Measurements from ENCODE around the gene IFFO2. TPM values are rescaled to one million over a fixed set of nuclear protein-coding genes. Genes with fewer than 3 reads are reported as not detected.

The IFFO2 gene
- total and polyA plus RNA-seq, 2 of the 8 experiments (the other 6 are each of a cell fraction or from before 2014, with no cell fraction given), result 6.6 to 10.4 TPM

DNA sequence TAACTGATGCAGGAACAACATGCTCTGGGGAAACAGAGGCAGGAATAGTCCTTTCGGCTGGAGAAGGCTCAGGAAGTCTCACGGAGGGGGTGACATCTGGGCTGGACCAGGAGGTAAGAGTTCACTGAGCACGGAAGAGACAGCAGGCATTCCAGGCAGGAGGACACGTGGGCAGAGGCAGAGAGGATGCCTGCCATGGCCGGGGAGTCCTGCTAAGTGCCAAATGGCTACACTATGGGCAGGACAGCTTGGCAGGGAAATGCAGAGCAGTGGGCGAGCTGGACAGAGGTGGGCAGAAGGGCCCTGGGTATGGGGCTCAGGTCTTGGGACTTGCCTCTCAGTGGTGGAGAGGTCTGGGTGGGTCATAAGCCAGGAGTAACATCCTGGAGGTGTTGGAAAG is 71.7 kb downstream of the IFFO2 start:
- no peaks in the 10 kb centered on the region for H3K79me1 ChIP-seq (ENCODE audit: low read depth, low read length)
- H4K91ac ChIP-seq (replicated peaks; ENCODE audit: insufficient read length, low read length), result no peak overlapping the region
- no peak overlapping the region for H2BK5ac ChIP-seq (ENCODE audit: low read depth, low read length)
- no peak overlapping the region for H3K9ac ChIP-seq (replicated peaks in 1 of 4; ENCODE audit: extremely low read depth in 1 of 4, low read depth in 3 of 4, low read length in 3 of 4)
- no peak overlapping the region for H2BK120ac ChIP-seq (replicated peaks; ENCODE audit: low read depth, low read length)
- peaks cover 0 to 8% of the 10 kb centered on the region in 2 experiments for H4K20me1 ChIP-seq (replicated peaks in 1 of 2; ENCODE audit: control insufficient read depth in 1 of 2, insufficient read depth in 2 of 2, low read length in 2 of 2)
- no peak for FAIRE-seq
- H3K4me2 ChIP-seq (ENCODE audit: insufficient read depth in 1 of 2, low read depth in 2 of 2, low read length in 2 of 2), result no peak overlapping the region
- H2AFZ ChIP-seq (ENCODE audit: low read length), result no peak overlapping the region
- no peak overlapping the region for H4K5ac ChIP-seq (ENCODE audit: insufficient read length, low read depth, low read length)
- H3K23ac ChIP-seq (ENCODE audit: insufficient read length), result no peak overlapping the region
- no peak overlapping the region for H3K14ac ChIP-seq (ENCODE audit: insufficient read length)
- 81% methylated on average over 6 of the region's 6 CpGs; no CpG with 5 or more reads in 1 of the 2 experiments for WGBS, 2 experiments (ENCODE audit: extremely low coverage in 1 of 2, insufficient coverage in 1 of 2, insufficient read length in 1 of 2, insufficient replicate concordance in 2 of 2, low coverage in 1 of 2, low lambda C conversion rate in 2 of 2, missing lambda C conversion rate in 1 of 2)
- ChIA-PET POLR2A (ENCODE audit: partially characterized antibody) (interaction anchor here (1.4 kb wide), 1 partner anchor 9 kb away, joined by 5 read pairs; no protein-coding TSS in a partner anchor), CTCF (ENCODE audit: partially characterized antibody) (interaction anchor here (0.6 to 14.4 kb wide), 41 partner anchors 8 to 298 kb away, joined by 3 to 131 read pairs (median 5); partner anchors contain the start of gene ALDH4A1)
- no peaks in the 10 kb centered on the region for H3K9me3 ChIP-seq (ENCODE audit: insufficient read depth in 2 of 2, low read depth in 1 of 2, low read length in 1 of 2)
- no peak overlapping the region for H3K56ac ChIP-seq (replicated peaks; ENCODE audit: insufficient read length, low read depth, low read length)
- H4K8ac ChIP-seq (ENCODE audit: extremely low read depth, insufficient read depth, low read length), result peak overlapping the region; percentile 11; the same call in 1 of the 2 replicates
- H3K18ac ChIP-seq (ENCODE audit: extremely low read depth, low read length), result no peak overlapping the region
- H3K36me3 ChIP-seq (ENCODE audit: control insufficient read depth in 2 of 4, insufficient read depth in 4 of 4, low read length in 3 of 4), result peaks cover 0 to 11% (median 2%) of the 10 kb centered on the region in 4 experiments; a peak in 4 of 8 replicates
- peaks cover 0 to 2% (median 1%) of the 10 kb centered on the region in 4 experiments; a peak in 4 of 7 replicates for H3K4me1 ChIP-seq (replicated peaks in 1 of 4; ENCODE audit: control insufficient read depth in 3 of 4, insufficient read depth in 4 of 4, low read length in 3 of 4)
- H2BK12ac ChIP-seq (ENCODE audit: low read depth, low read length), result no peak overlapping the region
- H3K27me3 ChIP-seq (replicated peaks in 1 of 4; ENCODE audit: control insufficient read depth in 3 of 4, extremely low read depth in 1 of 4, insufficient read depth in 3 of 4, low read length in 3 of 4), result no peaks in the 10 kb centered on the region
- no peak overlapping the region for H2AK5ac ChIP-seq (ENCODE audit: low read depth, low read length)
- no peak overlapping the region for H2BK20ac ChIP-seq (ENCODE audit: low read length)
- no peak for TF ChIP-seq POLR2A (IDR thresholded peaks at IDR 0.05; ENCODE audit: control extremely low read depth in 1 of 2, low read depth in 2 of 2, low read length in 2 of 2)
- TF ChIP-seq, protein P1, sequence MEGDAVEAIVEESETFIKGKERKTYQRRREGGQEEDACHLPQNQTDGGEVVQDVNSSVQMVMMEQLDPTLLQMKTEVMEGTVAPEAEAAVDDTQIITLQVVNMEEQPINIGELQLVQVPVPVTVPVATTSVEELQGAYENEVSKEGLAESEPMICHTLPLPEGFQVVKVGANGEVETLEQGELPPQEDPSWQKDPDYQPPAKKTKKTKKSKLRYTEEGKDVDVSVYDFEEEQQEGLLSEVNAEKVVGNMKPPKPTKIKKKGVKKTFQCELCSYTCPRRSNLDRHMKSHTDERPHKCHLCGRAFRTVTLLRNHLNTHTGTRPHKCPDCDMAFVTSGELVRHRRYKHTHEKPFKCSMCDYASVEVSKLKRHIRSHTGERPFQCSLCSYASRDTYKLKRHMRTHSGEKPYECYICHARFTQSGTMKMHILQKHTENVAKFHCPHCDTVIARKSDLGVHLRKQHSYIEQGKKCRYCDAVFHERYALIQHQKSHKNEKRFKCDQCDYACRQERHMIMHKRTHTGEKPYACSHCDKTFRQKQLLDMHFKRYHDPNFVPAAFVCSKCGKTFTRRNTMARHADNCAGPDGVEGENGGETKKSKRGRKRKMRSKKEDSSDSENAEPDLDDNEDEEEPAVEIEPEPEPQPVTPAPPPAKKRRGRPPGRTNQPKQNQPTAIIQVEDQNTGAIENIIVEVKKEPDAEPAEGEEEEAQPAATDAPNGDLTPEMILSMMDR (IDR thresholded peaks at IDR 0.05; ENCODE audit: control extremely low read depth in 1 of 3, insufficient read depth in 1 of 3, low read depth in 1 of 3, low read length in 3 of 3), result no peak
- DNase-seq (ENCODE audit: low read depth in 1 of 2, low spot score in 2 of 2), result no peak
- H3K23me2 ChIP-seq (ENCODE audit: low read depth, low read length), result no peaks in the 10 kb centered on the region
- H3K27ac ChIP-seq (ENCODE audit: low read depth, low read length), result no peak overlapping the region
- no peaks in the 10 kb centered on the region for H3K79me2 ChIP-seq (ENCODE audit: control insufficient read depth in 1 of 2, insufficient read depth in 2 of 2, low read length in 2 of 2)
- H3K4ac ChIP-seq (replicated peaks; ENCODE audit: insufficient read length, low read depth, low read length), result no peak overlapping the region
- no peak overlapping the region for H2BK15ac ChIP-seq (ENCODE audit: low read length)
- no peak overlapping the region for H3K4me3 ChIP-seq (ENCODE audit: extremely low read depth in 1 of 4, insufficient read depth in 2 of 4, low read depth in 3 of 4, low read length in 4 of 4)
